ENCODE data around the gene KIAA1614. TPM values are rescaled to one million over a fixed set of nuclear protein-coding genes. Genes with fewer than 3 reads are reported as not detected.

The KIAA1614 gene
- total RNA-seq, 1 donor from 2014 or later: 2.6 TPM

DNA sequence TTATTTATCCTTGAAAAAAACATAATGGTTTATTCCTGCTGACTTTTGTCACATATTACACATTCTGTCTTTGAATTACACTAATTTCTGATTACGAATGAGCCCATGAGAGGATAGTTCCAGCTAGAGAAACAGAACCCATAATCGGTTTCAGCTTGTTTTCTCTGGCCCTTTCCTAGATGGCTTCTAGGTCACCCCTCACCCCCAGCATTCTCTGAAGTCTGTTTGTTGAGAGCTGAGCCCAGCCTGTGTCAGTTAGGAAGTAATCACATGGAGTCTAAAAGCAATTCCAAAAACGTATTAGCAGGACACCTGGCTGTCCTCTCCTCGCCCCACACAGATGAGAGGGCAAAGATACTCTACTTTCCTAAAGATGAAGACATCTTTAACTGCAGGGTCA, 48.9 kb downstream of the KIAA1614 start:
- H3K9me3 Mint-ChIP-seq (ENCODE audit: unreplicated experiment): no peaks in the 10 kb centered on the region
- no peak for DNase-seq (ENCODE audit: low spot score)
- peaks cover 7% of the 10 kb centered on the region for H3K4me1 Mint-ChIP-seq (ENCODE audit: unreplicated experiment)
- TF ChIP-seq, protein P1, sequence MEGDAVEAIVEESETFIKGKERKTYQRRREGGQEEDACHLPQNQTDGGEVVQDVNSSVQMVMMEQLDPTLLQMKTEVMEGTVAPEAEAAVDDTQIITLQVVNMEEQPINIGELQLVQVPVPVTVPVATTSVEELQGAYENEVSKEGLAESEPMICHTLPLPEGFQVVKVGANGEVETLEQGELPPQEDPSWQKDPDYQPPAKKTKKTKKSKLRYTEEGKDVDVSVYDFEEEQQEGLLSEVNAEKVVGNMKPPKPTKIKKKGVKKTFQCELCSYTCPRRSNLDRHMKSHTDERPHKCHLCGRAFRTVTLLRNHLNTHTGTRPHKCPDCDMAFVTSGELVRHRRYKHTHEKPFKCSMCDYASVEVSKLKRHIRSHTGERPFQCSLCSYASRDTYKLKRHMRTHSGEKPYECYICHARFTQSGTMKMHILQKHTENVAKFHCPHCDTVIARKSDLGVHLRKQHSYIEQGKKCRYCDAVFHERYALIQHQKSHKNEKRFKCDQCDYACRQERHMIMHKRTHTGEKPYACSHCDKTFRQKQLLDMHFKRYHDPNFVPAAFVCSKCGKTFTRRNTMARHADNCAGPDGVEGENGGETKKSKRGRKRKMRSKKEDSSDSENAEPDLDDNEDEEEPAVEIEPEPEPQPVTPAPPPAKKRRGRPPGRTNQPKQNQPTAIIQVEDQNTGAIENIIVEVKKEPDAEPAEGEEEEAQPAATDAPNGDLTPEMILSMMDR (IDR thresholded peaks at IDR 0.05; ENCODE audit: unreplicated experiment): no peak
- no peaks in the 10 kb centered on the region for H3K27me3 Mint-ChIP-seq (ENCODE audit: unreplicated experiment)
- no peak overlapping the region for H3K4me3 Mint-ChIP-seq (ENCODE audit: unreplicated experiment)
- H3K27ac Mint-ChIP-seq (ENCODE audit: unreplicated experiment): no peak overlapping the region
- H3K36me3 Mint-ChIP-seq (ENCODE audit: low read depth, unreplicated experiment): peaks cover 63% of the 10 kb centered on the region

DNA sequence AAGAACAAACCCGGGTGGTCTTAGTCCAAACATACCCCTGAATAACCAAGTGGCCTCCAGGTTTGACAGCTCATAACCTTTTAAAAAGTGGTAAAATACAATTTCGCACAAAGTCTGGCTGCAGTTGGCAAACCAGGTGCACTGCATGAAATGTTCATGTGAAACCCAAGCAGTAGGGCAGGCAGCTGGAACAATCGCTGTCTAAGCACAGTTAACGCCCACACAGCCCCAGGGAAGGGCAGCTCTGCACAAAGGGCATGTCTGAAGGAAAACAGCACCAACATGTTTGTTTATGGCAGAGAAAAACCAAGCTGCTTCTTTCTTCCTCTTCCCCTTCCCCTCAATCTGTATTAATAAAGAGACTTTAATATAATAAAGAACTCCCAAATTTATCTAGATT, 49.5 kb downstream of the KIAA1614 start:
- no peak for DNase-seq (ENCODE audit: low spot score)
- H3K27ac Mint-ChIP-seq (ENCODE audit: unreplicated experiment): no peak overlapping the region
- TF ChIP-seq, protein P1 (IDR thresholded peaks at IDR 0.05; ENCODE audit: unreplicated experiment): no peak
- peaks cover 13% of the 10 kb centered on the region for H3K4me1 Mint-ChIP-seq (ENCODE audit: unreplicated experiment)
- H3K4me3 Mint-ChIP-seq (ENCODE audit: unreplicated experiment): no peak overlapping the region
- H3K27me3 Mint-ChIP-seq (ENCODE audit: unreplicated experiment): no peaks in the 10 kb centered on the region
- H3K9me3 Mint-ChIP-seq (ENCODE audit: unreplicated experiment): no peaks in the 10 kb centered on the region
- H3K36me3 Mint-ChIP-seq (ENCODE audit: low read depth, unreplicated experiment): peaks cover 63% of the 10 kb centered on the region

DNA sequence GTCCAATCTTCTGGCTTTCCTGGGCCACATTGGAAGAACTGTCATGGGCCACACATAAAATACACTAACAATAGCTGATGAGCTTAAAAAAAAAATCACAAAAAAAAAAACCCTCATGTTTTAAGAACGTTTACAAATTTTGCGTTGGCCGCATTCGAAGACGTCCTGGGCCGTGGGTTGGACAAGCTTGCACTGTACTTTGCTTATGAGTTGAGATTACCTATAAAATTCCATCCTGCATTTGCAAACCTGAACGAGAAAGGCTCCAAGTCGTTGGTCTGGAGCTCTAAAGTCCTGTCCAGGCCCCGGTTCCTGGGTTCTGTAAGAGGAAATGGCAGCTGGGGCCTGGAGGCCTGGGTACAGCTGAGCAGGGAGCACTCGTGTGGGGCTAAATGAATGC, 51.4 kb downstream of the KIAA1614 start:
- DNase-seq (ENCODE audit: low spot score): no peak
- Mint-ChIP-seq H3K4me3 (ENCODE audit: unreplicated experiment) (no peak overlapping the region), H3K4me1 (ENCODE audit: unreplicated experiment) (peaks cover 17% of the 10 kb centered on the region), H3K36me3 (ENCODE audit: low read depth, unreplicated experiment) (peaks cover 55% of the 10 kb centered on the region), H3K9me3 (ENCODE audit: unreplicated experiment) (no peaks in the 10 kb centered on the region), H3K27ac (ENCODE audit: unreplicated experiment) (no peak overlapping the region), H3K27me3 (ENCODE audit: unreplicated experiment) (peaks cover 3% of the 10 kb centered on the region)
- TF ChIP-seq, protein P1 (IDR thresholded peaks at IDR 0.05; ENCODE audit: unreplicated experiment): no peak

DNA sequence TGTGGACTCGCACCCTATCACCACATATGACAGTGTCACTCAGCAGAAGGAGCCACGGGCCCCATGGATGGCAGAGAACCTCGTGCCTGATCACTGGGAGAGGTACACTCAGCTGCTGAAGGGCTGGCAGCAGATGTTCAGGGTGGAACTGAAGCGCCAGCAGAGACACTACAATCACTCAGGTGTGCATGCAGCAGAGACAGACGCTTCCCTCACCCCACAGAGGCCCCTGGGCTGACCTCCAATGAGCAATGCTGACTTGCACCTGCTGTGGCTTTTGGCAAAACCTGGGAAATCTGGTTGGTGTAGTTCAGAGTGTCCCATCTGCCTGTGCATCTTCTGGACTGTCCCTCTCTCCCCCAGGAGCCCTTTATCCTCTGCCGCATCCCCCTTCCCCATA, 51.9 kb downstream of the KIAA1614 start:
- H3K9me3 Mint-ChIP-seq (ENCODE audit: unreplicated experiment): no peaks in the 10 kb centered on the region
- H3K27ac Mint-ChIP-seq (ENCODE audit: unreplicated experiment): no peak overlapping the region
- no peak overlapping the region for H3K4me3 Mint-ChIP-seq (ENCODE audit: unreplicated experiment)
- H3K4me1 Mint-ChIP-seq (ENCODE audit: unreplicated experiment): peaks cover 22% of the 10 kb centered on the region
- H3K36me3 Mint-ChIP-seq (ENCODE audit: low read depth, unreplicated experiment): peaks cover 55% of the 10 kb centered on the region
- TF ChIP-seq, protein P1 (IDR thresholded peaks at IDR 0.05; ENCODE audit: unreplicated experiment): no peak
- DNase-seq (ENCODE audit: low spot score): no peak
- peaks cover 3% of the 10 kb centered on the region for H3K27me3 Mint-ChIP-seq (ENCODE audit: unreplicated experiment)

DNA sequence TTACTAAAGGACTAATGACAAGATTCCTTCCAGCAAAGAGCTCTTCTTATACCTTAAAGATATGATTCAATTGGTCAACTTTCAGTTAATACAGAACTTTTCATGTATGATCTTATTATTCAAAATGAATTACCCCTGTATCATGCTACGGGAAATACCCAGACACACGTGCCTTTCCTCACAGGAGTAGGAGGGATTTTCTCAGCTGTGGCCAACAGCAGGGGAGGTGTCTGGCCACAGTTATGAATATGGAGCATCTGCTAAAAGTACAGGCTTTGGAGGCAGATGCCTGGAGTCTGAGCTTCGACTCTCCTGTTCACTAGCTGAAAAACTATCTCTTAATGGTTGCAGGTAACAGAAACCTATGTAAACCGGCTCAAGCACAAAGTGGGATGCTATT, 53.6 kb downstream of the KIAA1614 start:
- Mint-ChIP-seq H3K27ac (ENCODE audit: unreplicated experiment) (peak overlapping the region; percentile 68), H3K4me1 (ENCODE audit: unreplicated experiment) (peaks cover 40% of the 10 kb centered on the region), H3K36me3 (ENCODE audit: low read depth, unreplicated experiment) (peaks cover 57% of the 10 kb centered on the region), H3K9me3 (ENCODE audit: unreplicated experiment) (no peaks in the 10 kb centered on the region), H3K4me3 (ENCODE audit: unreplicated experiment) (peak overlapping the region; percentile 26), H3K27me3 (ENCODE audit: unreplicated experiment) (peaks cover 3% of the 10 kb centered on the region)
- no peak for DNase-seq (ENCODE audit: low spot score)
- TF ChIP-seq, protein P1 (IDR thresholded peaks at IDR 0.05; ENCODE audit: unreplicated experiment): no peak
